DOHH2 (cell line): Measurements from ENCODE around the gene MAP4K3.

ENCODE experiments used
- CTCF ChIP-seq: fragments of 200-600 bp; sonication (generic); IDR thresholded peaks from one replicate; pipeline ENCODE4 v1.5.1; 2014; ENCODE audit warnings: antibody characterized with exemption, mild to moderate bottlenecking, low read depth, low read length; ENCODE audit not compliant: poor library complexity, severe bottlenecking
- EZH2phosphoT487 ChIP-seq: fragments of 200-600 bp; sonication (generic); IDR thresholded peaks from 2 replicates; pipeline ENCODE4 v1.6.1; 2017; ENCODE audit warnings: borderline replicate concordance, mild to moderate bottlenecking, antibody characterized with exemption, low read length, moderate library complexity, mixed read lengths

- TF ChIP-seq CTCF (no peak), EZH2phosphoT487 (no peak)
These were observed 42.6 kb upstream of the MAP4K3 start for GRCh38 chr2:39479696-39480095.
